GM12878 (cell line): ENCODE data around the gene ACVR1B. TPM values are rescaled to one million over a fixed set of nuclear protein-coding genes. Genes with fewer than 3 reads are reported as not detected.

Experiments used
- ATAC-seq: fragments of 200-7000 bp; cut with Tn5 transposase; 3 replicates; pipeline ENCODE4 v1.9.1; 2020; ENCODE audit warnings: mild to moderate bottlenecking, moderate library complexity
- BruUV-seq: library from RNA; stranded (reverse); fragments of 400-500 nt; replicated peaks from 2 replicates; lab custom pipeline; 2021; lab: Mats Ljungman, UMichigan
- CTCF ChIA-PET: fragments of 300-600 bp; sonication (Branson Sonifier 250); formaldehyde crosslinking; extraction: SDS; loops from one replicate; lab custom pipeline; 2021; ENCODE audit warnings: inconsistent platforms; lab: Yijun Ruan, JAX
- POLR2A ChIA-PET: fragments of 350-600 bp; formaldehyde crosslinking; extraction: SDS; loops from one replicate; lab custom pipeline; 2021; ENCODE audit warnings: inconsistent platforms; lab: Charles Lee
- RAD21 ChIA-PET: fragments of 300-600 bp; sonication (Branson Sonifier 250); formaldehyde crosslinking; loops from one replicate; lab custom pipeline; 2023; ENCODE audit warnings: antibody characterized with exemption; ENCODE audit not compliant: unreplicated experiment; lab: Charles Lee
- SMC1A ChIA-PET: fragments of 300-600 bp; sonication (Branson Sonifier 250); formaldehyde crosslinking; loops from one replicate; lab custom pipeline; 2023; ENCODE audit not compliant: unreplicated experiment, uncharacterized antibody; lab: Charles Lee
- DNase-seq: peaks from one replicate; pipeline ENCODE4 v3.0.0-alpha.2; 2011; ENCODE audit warnings: low read depth, low spot score
- FAIRE-seq: peaks from 3 replicates; lab custom pipeline; 2011; peaks lifted over from hg19 to GRCh38; lab: Jason Lieb, UNC
- H2AFZ ChIP-seq: 2 replicates; pipeline ENCODE4 v1.6.0; 2011; ENCODE audit warnings: low read depth, low read length, control low read depth; ENCODE audit not compliant: control insufficient read depth
- H3K27ac ChIP-seq: 2 replicates; pipeline ENCODE4 v1.5.1; 2011; ENCODE audit warnings: control low read depth; ENCODE audit not compliant: control insufficient read depth, insufficient read depth
- H3K27me3 ChIP-seq, 2 experiments: replicated peaks in 1 of 2; 2 replicates each; pipeline versions ENCODE4 v1.6.0 to v1.6.1; 2011; ENCODE audit warnings: low read length in 1 of 2; ENCODE audit not compliant: control insufficient read depth in 2 of 2, insufficient read depth in 2 of 2
- H3K36me3 ChIP-seq, 2 experiments: 2 replicates each; pipeline ENCODE4 v1.5.1; 2011; ENCODE audit warnings: low read length in 1 of 2; ENCODE audit not compliant: control insufficient read depth in 2 of 2, insufficient read depth in 2 of 2
- H3K4me1 ChIP-seq: 2 replicates; pipeline ENCODE4 v1.6.1; 2011; ENCODE audit warnings: mild to moderate bottlenecking, low read length, moderate library complexity, mixed read lengths; ENCODE audit not compliant: control insufficient read depth, insufficient read depth
- H3K4me2 ChIP-seq: 2 replicates; pipeline ENCODE4 v1.6.0; 2011; ENCODE audit warnings: control low read depth; ENCODE audit not compliant: control insufficient read depth, insufficient read depth
- H3K4me3 ChIP-seq: fragments of 200-600 bp; sonication (generic); 2 replicates; pipeline ENCODE4 v1.5.1; 2016
- H3K79me2 ChIP-seq: 2 replicates; pipeline ENCODE4 v1.6.0; 2011; ENCODE audit warnings: low read length; ENCODE audit not compliant: control insufficient read depth, insufficient read depth
- H3K9ac ChIP-seq: 2 replicates; pipeline ENCODE4 v1.8.0; 2011; ENCODE audit warnings: low read length, control low read depth, mixed read lengths; ENCODE audit not compliant: control insufficient read depth, insufficient read depth
- H3K9me3 ChIP-seq: replicated peaks from 3 replicates; pipeline ENCODE4 v1.5.1; 2011; ENCODE audit warnings: mild to moderate bottlenecking, low read length; ENCODE audit not compliant: control insufficient read depth, insufficient read depth
- H4K20me1 ChIP-seq: 2 replicates; pipeline ENCODE4 v1.6.0; 2011; ENCODE audit not compliant: control insufficient read depth, insufficient read depth
- CHD4 ChIP-seq: fragments of 200-600 bp; sonication (generic); IDR thresholded peaks from 2 replicates; pipeline ENCODE4 v1.6.1; 2016; ENCODE audit warnings: mild to moderate bottlenecking
- EGR1 ChIP-seq, 2 experiments: IDR thresholded peaks; 1 replicate in 1 of 2; 2 replicates in 1 of 2; pipeline ENCODE4 v1.6.1; 2011 to 2012; ENCODE audit warnings: low read depth in 2 of 2, low read length in 2 of 2, borderline replicate concordance in 1 of 2, mild to moderate bottlenecking in 1 of 2, moderate library complexity in 1 of 2
- GABPA ChIP-seq: IDR thresholded peaks from 2 replicates; pipeline ENCODE4 v1.6.1; 2014; ENCODE audit warnings: antibody characterized with exemption, low read depth, mild to moderate bottlenecking, inconsistent platforms
- HCFC1 ChIP-seq: fragments of 150-350 bp; IDR thresholded peaks from 2 replicates; pipeline ENCODE4 v1.6.1; 2014; ENCODE audit warnings: low read length
- HDAC6 ChIP-seq: fragments of 200-600 bp; sonication (generic); IDR thresholded peaks from one replicate; pipeline ENCODE4 v1.8.0; 2017; ENCODE audit warnings: antibody characterized with exemption; ENCODE audit not compliant: unreplicated experiment
- PAX5 ChIP-seq: IDR thresholded peaks from 2 replicates; pipeline ENCODE4 v1.6.1; 2011; ENCODE audit warnings: low read depth, low read length, borderline replicate concordance
- RB1 ChIP-seq: fragments of 450-650 bp; formaldehyde crosslinking; IDR thresholded peaks from 2 replicates; pipeline ENCODE4 v1.6.1; 2017; ENCODE audit warnings: mild to moderate bottlenecking, borderline replicate concordance
- SIN3A ChIP-seq: IDR thresholded peaks from 2 replicates; pipeline ENCODE4 v1.6.1; 2012; ENCODE audit warnings: low read depth, low read length, improper control_type of control experiment
- SRF ChIP-seq, 2 experiments: IDR thresholded peaks; 2 replicates each; pipeline ENCODE4 v1.6.1; 2011; ENCODE audit warnings: low read depth in 2 of 2, low read length in 2 of 2, mild to moderate bottlenecking in 1 of 2, moderate library complexity in 1 of 2
- WRNIP1 ChIP-seq: IDR thresholded peaks from 2 replicates; pipeline ENCODE4 v1.6.1; 2011; ENCODE audit warnings: low read depth, low read length, improper control_type of control experiment, borderline replicate concordance
- ZNF24 ChIP-seq: fragments of 450-650 bp; IDR thresholded peaks from 2 replicates; pipeline ENCODE4 v1.6.1; 2017; ENCODE audit warnings: antibody characterized with exemption, mild to moderate bottlenecking
- WGBS: methylation state at CpG from one replicate; pipeline ENCODE4 v1.1.6; 2016; ENCODE audit warnings: low lambda C conversion rate; ENCODE audit not compliant: insufficient replicate concordance, insufficient coverage; ENCODE audit errors: missing lambda C conversion rate; 5-methylcytosine and 5-hydroxymethylcytosine counted together
- in situ Hi-C: fragments of 300-500 bp; cut with MboI; formaldehyde crosslinking; loops from 9 replicates; pipeline ENCODE4 v1.14.3; 2018; ENCODE audit warnings: mixed read lengths
- intact Hi-C: fragments of 100-400 bp; cut with micrococcal nuclease; formaldehyde crosslinking; loops from one replicate; pipeline ENCODE4 v1.14.2; 2022; ENCODE audit not compliant: unreplicated experiment
- polyA plus RNA-seq, 11 experiments: library from polyadenylated mRNA; depleted of rRNA in 4 of 11; unstranded in 6 of 11; stranded (reverse) in 5 of 11; fragments of >200 nt; fragmentation: Nextera tagmentation in 4 of 11; fragmentation: Illumina TruSeq in 1 of 11; extraction: Ambion mirVana in 4 of 11; extraction: Trizol in 1 of 11; gene quantifications; 1 replicate in 1 of 11; 2 replicates in 10 of 11; pipeline versions ENCODE4 v1.2.1 to v1.2.3, GENCODE V29; 2011 to 2016; ENCODE audit warnings: inconsistent platforms in 2 of 11, missing spikeins in 2 of 11, low read depth in 1 of 11
- total RNA-seq, 4 experiments: library from RNA; depleted of rRNA in 3 of 4; stranded (reverse); fragments of >200 nt in 3 of 4; fragmentation: Illumina TruSeq in 1 of 4; extraction: Trizol in 1 of 4; gene quantifications; 2 replicates each; pipeline versions ENCODE4 v1.2.1 to v1.2.3, GENCODE V29; 2013 to 2021
- TF ChIP-seq, protein P1 (sequence below): fragments of 450-650 bp; formaldehyde crosslinking; IDR thresholded peaks from 2 replicates; pipeline ENCODE4 v1.5.0; 2022; ENCODE audit warnings: mild to moderate bottlenecking, missing genetic modification characterization
- TF ChIP-seq, protein P2 (sequence below): fragments of 450-650 bp; formaldehyde crosslinking; IDR thresholded peaks from 2 replicates; pipeline ENCODE4 v1.4.0; 2022; ENCODE audit warnings: mild to moderate bottlenecking, moderate library complexity
- TF ChIP-seq, protein P3 (sequence below): IDR thresholded peaks from 2 replicates; pipeline ENCODE4 v1.6.1; 2012; ENCODE audit warnings: mild to moderate bottlenecking, low read depth, low read length

Gene ACVR1B
- total and polyA plus RNA-seq, 10 of the 15 experiments (the other 5 are each of a cell fraction or from before 2014, with no cell fraction given) = 0.02 to 0.69 (median 0.16) TPM; not detected in 2

DNA sequence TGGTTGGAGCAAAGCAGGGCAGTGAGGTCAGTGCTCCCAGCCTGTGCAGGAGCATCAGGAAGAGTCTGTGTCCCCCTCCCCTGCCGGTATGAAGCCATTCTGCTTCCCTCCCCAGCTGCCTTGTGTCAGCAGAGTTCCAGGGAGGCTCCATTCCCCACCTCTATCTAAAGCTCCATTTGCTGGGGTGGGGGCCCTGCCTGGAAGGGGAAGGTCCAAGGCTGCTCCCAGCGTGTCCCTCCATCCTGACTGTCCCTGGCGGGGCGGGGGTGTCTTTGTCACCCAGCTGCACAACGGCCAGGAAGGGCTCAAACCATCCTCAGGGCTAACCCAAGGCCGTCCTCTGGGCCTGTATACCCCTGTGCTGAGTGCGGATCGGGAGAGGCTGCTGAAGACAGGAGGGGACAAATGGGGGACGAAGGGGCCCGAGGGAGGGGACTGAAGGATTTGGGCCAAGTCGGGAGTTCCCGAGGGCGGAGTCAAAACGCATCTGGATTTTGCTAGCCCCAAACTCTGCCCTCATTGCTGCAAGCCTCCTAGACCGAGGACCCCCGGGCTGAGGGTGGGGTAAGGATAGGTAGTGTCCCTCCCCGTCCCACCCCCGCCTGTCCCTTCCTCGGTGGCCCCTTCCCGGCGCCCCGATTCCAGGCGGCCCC lies 44.9 kb upstream of the ACVR1B start:
- no peak overlapping the region for H2AFZ ChIP-seq
- H4K20me1 ChIP-seq = no peaks in the 10 kb centered on the region
- SMC1A ChIA-PET = no interaction called here
- H3K4me1 ChIP-seq = peaks cover 5% of the 10 kb centered on the region; the same call in 1 of the 2 replicates
- WGBS = 31% methylated on average over 13 of the region's 23 CpGs
- no peaks in the 10 kb centered on the region for H3K9me3 ChIP-seq
- no TSS peak for BruUV-seq
- no peak overlapping the region for H3K27ac ChIP-seq
- POLR2A ChIA-PET = no interaction called here
- no peak for DNase-seq
- no peaks in the 10 kb centered on the region for H3K79me2 ChIP-seq
- in situ Hi-C loops = no loop called here
- FAIRE-seq = no peak
- CTCF ChIA-PET = no interaction called here
- H3K36me3 ChIP-seq = no peaks in the 10 kb centered on the region
- H3K27me3 ChIP-seq = peaks cover 12 to 14% of the 10 kb centered on the region in 2 experiments
- no peak overlapping the region for H3K9ac ChIP-seq
- no peak for ATAC-seq
- no peak overlapping the region for H3K4me3 ChIP-seq
- RAD21 ChIA-PET = no interaction called here
- intact Hi-C loops = no loop called here
- H3K4me2 ChIP-seq = no peak overlapping the region
- TF ChIP-seq SIN3A (no peak), GABPA (no peak), HCFC1 (no peak), EGR1 (IDR thresholded peaks at IDR 0.05; ENCODE audit: borderline replicate concordance in 1 of 2, low read depth in 2 of 2, low read length in 2 of 2) (no peak), WRNIP1 (no peak), CHD4 (no peak), ZNF24 (no peak), PAX5 (no peak), SRF (IDR thresholded peaks at IDR 0.05; ENCODE audit: low read depth in 2 of 2, low read length in 2 of 2) (no peak), RB1 (no peak), HDAC6 (no peak)
- TF ChIP-seq, protein P1, sequence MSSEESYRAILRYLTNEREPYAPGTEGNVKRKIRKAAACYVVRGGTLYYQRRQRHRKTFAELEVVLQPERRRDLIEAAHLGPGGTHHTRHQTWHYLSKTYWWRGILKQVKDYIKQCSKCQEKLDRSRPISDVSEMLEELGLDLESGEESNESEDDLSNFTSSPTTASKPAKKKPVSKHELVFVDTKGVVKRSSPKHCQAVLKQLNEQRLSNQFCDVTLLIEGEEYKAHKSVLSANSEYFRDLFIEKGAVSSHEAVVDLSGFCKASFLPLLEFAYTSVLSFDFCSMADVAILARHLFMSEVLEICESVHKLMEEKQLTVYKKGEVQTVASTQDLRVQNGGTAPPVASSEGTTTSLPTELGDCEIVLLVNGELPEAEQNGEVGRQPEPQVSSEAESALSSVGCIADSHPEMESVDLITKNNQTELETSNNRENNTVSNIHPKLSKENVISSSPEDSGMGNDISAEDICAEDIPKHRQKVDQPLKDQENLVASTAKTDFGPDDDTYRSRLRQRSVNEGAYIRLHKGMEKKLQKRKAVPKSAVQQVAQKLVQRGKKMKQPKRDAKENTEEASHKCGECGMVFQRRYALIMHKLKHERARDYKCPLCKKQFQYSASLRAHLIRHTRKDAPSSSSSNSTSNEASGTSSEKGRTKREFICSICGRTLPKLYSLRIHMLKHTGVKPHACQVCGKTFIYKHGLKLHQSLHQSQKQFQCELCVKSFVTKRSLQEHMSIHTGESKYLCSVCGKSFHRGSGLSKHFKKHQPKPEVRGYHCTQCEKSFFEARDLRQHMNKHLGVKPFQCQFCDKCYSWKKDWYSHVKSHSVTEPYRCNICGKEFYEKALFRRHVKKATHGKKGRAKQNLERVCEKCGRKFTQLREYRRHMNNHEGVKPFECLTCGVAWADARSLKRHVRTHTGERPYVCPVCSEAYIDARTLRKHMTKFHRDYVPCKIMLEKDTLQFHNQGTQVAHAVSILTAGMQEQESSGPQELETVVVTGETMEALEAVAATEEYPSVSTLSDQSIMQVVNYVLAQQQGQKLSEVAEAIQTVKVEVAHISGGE (CRISPR knock-in tag) = no peak
- TF ChIP-seq, protein P2, sequence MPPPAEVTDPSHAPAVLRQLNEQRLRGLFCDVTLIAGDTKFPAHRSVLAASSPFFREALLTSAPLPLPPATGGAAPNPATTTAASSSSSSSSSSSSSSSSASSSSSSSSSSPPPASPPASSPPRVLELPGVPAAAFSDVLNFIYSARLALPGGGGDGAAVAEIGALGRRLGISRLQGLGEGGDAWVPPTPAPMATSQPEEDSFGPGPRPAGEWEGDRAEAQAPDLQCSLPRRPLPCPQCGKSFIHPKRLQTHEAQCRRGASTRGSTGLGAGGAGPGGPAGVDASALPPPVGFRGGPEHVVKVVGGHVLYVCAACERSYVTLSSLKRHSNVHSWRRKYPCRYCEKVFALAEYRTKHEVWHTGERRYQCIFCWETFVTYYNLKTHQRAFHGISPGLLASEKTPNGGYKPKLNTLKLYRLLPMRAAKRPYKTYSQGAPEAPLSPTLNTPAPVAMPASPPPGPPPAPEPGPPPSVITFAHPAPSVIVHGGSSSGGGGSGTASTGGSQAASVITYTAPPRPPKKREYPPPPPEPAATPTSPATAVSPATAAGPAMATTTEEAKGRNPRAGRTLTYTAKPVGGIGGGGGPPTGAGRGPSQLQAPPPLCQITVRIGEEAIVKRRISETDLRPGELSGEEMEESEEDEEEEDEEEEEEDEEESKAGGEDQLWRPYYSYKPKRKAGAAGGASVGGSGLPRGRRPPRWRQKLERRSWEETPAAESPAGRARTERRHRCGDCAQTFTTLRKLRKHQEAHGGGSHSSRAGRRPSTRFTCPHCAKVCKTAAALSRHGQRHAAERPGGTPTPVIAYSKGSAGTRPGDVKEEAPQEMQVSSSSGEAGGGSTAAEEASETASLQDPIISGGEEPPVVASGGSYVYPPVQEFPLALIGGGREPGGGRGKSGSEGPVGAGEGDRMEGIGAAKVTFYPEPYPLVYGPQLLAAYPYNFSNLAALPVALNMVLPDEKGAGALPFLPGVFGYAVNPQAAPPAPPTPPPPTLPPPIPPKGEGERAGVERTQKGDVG (CRISPR knock-in tag) = no peak
- TF ChIP-seq, protein P3, sequence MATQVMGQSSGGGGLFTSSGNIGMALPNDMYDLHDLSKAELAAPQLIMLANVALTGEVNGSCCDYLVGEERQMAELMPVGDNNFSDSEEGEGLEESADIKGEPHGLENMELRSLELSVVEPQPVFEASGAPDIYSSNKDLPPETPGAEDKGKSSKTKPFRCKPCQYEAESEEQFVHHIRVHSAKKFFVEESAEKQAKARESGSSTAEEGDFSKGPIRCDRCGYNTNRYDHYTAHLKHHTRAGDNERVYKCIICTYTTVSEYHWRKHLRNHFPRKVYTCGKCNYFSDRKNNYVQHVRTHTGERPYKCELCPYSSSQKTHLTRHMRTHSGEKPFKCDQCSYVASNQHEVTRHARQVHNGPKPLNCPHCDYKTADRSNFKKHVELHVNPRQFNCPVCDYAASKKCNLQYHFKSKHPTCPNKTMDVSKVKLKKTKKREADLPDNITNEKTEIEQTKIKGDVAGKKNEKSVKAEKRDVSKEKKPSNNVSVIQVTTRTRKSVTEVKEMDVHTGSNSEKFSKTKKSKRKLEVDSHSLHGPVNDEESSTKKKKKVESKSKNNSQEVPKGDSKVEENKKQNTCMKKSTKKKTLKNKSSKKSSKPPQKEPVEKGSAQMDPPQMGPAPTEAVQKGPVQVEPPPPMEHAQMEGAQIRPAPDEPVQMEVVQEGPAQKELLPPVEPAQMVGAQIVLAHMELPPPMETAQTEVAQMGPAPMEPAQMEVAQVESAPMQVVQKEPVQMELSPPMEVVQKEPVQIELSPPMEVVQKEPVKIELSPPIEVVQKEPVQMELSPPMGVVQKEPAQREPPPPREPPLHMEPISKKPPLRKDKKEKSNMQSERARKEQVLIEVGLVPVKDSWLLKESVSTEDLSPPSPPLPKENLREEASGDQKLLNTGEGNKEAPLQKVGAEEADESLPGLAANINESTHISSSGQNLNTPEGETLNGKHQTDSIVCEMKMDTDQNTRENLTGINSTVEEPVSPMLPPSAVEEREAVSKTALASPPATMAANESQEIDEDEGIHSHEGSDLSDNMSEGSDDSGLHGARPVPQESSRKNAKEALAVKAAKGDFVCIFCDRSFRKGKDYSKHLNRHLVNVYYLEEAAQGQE = no peak
